ENCODE measurements around the gene CLMP.
A peak's percentile ranks its signal among the peaks of the same experiment; 100 is the strongest.

CLMP gene

DNA sequence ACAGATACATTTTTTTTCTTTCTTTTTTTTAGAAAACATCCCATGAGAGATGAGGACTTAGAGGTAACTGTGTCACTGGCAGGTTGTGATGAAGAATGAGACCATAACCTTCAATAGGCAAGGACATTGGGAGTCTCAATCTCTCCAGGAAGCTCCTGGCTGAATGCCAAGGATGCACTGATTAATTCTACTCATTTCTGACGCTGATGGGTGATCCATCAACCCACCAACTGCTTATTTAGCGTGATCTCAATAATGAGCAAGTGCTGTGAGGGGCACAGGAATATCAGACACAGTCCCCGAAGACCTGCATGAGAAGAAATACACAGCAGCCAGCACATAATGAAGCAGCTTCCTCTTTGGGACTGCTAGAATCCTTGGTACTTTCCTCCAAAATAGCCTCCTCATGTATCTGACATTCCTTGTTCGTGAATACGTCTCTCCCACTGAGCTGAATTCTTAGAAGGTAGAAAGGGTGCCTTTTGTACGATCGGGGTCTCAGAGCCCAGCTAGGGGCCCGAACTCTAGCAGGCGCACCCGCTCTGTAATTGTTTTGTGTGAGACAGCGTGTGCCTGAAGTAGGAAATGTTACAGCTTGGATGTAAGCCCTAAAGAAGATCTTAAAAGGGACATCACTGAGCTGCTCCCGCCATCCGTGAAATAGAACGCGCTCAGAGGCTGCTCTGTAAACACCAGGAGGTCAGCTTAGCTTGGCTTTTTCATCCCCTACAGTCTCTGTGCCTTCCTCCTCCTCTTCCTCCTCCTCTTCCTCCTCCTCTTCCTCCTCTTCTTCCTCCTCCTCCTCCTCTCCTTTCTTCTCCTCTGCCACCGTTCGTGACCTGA is 7.2 kb downstream of the CLMP start:
- no peak for DNase-seq

DNA sequence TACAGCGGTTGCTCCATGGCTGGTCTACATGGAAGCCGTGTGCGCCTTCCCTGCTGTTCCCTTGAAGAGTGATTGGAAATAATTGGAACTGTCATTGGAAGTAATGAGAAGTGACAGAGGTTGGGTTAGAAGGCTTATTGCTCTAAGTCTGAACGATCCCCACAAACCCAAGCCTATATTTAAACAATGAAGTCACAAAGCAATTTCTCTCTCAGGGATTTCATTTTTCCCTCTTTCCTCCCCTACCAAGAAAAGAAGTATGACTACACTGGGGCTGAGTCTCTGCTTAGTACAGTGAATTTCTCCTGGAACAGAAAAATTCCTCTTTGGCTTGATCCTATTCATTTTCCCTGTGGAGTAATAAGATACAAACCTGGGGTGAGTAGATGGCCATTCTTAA is 7.8 kb downstream of the CLMP start:
- DNase-seq: no peak

DNA sequence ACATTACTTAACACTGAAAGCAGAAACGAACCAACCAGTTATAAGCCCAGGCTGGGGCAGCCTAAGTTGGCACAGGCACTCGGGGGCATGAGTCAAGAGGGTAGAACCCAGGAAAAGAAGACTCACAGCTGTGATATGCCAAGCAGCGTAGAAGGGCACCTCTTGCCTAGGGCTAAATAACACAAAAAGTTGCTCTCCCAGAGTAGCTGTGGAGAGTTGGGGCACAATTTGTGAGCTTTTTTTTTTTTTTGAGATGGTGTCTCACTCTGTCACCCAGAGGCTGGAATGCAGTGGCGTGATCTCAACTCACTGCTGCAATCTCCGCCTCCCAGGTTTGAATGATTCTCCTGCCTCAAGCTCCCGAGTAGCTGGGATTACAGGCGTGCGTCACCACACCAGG is 8.8 kb downstream of the CLMP start:
- no peak for DNase-seq

GRCh38 chr11:123185326-123185725 is 9.7 kb downstream of the CLMP start:
- no peak for DNase-seq

- no peak for DNase-seq
Measured at GRCh38 chr11:123184531-123184930, 10.5 kb downstream of the CLMP start.

DNA sequence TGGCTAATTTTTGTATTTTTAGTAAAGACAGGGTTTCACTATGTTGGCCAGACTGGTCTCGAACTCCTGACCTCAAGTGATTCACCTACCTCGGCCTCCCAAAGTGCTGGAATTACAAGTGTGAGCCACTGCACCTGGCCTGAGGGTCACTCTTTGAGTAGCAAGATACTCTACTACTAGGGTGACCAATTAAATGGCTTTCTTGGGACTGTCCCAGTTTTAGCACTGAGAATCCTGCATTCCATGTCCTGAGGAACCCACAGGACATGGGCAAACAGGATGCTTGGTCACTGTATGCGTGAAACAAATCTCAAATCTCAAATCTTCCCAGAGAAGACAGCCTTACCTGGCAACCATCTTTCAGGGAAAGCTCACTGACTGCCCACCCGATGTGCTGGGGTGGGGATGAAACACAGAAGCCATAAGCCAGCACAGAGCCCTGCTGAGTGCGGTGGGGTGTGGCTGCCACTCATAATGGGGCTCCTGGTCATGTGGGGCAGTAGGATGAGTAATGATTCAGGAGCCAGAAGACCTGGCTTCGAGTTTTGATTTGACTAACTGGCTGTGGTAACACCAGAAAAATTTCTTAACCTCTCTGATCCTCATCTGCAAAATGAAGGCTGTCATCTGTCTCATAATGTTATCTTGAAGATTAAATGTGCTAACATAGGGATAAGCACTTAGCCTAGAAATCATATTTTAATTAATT is 11.5 kb downstream of the CLMP start:
- DNase-seq: no peak

GRCh38 chr11:123181767-123182500 is 13.1 kb downstream of the CLMP start:
- DNase-seq: no peak

DNA sequence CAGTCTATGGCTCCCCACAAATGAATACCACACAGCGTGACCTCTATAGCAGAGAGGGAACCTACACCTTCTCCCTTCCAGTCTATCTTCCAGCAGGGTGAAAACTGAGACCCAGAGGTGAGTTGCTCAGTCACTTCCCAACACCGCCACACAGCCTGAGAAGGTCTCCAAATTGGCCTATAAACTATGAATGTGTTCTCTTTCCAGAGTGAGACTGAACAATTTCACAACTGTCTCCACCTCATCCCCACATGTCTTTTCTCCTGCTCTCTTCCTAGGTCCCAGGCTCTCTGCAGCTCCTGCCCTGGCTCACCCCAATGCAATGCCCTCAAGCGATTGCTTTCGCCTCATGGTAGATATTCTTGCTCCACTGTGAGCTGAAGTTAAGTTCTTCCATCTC is 14.0 kb downstream of the CLMP start:
- no peak for DNase-seq

DNA sequence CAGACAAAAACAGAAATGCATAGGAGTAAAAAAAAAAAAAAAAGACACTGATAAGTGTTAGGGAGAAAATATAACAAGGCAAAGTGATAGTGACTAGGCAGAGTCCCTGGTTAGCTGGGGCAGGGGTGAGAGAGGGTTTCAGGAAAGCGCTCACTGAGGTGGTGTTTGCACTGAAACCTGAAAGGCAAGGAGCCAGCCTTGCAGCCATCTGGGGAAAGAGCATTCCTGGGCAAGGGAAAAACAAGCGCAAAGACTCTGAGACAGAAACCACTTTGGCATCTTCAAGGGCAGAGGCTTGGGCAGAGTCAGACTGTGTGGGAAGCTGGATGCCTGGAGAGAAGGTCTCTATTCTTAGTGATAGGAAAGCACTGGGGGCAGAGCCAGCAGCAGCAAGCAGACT is 14.5 kb downstream of the CLMP start:
- DNase-seq: no peak

- DNase-seq: no peak
Measured at GRCh38 chr11:123180166-123180565, 14.9 kb downstream of the CLMP start.

DNA sequence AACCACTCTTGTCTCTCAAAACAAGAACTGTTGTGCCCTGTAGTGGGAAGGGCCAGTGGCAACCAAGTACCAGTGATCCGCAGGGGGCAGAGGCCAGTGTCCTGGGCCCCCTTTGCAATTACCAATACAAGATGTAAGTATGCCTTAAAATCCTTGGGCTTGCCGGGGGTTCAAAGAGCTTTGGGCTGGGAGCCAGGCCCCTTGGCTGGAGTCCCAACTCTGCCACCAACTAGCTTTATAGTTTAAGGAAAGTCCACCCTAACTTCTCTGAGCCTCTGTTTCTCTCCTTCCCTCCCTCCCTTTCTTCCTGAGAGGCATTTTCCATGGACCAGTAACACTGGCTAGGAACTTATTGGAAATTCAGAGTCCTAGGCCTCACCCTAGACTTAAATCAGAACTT is 15.5 kb downstream of the CLMP start:
- DNase-seq: no peak

DNA sequence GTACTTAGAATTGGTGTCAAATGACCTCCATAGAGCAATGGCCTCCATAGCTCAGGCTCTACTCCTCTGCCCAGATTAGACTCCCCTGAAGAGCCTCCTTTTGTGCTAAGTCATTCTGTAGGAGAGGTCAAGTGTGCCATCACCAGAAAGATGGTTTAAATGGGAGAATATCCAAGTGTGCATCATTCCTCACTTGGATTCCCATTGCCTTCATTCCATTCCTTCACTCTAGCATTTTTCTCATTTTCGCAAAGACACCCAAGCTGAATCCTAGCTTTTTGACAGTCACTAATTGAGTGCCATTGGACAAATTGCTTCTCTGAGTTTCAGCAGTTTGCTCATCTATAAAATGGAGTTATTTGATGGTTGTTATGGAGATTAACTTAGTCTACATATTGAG is 16.9 kb downstream of the CLMP start:
- DNase-seq: no peak

DNA sequence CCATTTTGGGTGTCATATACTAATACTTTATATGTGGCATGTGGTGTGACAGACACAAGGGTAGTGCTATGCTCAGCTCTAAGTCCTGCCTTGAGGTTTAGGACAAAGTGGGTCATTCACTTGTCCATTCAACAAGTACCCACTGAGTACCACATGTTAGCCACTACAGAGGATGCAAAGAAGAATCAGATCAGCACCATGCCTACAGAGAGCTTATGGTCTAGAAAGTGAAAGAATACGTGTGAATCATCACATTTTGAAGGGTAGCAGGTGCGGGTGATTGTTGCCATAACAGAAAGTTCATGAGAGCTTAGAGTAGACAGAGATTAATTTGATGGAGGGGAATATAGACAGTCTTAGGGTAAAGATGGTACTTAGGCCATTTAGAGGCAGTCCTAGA is 18.3 kb downstream of the CLMP start:
- no peak for DNase-seq

DNA sequence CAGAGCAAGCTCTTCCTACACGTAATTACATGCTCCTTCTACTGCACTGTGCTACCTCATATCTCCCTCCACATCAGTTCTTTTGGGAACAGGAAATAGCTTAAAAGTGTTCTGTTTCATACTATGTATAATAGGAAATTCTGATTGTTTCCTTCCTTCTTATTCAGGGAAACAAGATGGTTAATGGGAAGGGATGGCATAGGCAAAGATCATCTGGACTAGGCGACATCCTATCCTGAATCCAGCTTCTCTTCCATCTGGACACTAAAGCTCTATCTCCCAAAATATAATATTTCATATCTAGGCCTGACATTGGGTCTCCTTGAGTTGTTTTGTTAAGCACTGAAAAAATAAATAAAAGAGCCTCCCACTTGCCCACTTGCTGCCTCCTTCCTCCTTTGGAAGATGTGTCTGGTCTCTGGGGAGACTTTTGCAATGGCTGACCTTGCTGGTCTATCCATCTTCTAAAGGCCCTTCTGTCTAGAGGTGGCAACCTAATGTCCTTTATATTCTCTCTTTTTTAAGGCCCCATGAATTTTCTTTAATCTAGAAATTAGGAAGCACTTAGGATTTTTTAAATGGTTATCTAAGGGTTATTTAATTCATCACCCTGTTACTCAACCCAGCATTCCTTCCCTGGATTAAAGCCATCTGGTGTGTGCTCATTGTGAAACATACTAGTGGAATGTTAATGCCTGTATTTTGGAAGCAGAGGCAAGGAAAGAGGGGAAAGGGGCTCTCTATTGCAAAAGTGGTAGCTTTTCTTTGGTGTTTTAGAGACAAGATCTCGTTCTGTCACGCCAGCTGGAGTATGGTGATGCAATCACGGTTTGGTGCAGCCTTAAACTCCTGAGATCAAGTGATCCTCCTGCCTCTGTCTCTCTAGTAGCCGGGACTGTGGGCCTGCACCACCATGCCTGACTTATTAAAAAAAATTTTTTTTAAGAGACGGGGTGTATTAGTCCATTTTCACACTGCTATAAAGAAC is 20.6 kb downstream of the CLMP start:
- peak; percentile 16 for DNase-seq

DNA sequence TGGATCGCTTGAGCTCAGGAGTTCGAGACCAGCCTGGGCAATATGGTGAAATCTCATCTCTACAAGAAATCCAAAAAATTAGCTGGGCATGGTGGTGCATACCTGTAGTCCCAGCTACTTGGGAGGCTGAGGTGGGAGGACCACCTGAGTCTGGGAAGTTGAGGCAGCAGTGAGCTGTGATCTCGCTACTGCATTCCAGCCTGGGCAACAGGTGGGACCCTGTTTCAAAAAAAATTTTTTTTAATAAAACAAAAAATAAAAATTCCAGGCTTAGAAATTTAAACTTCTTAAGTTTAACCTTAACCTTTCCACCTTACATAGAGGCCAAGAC is 21.2 kb downstream of the CLMP start:
- no peak for DNase-seq

DNA sequence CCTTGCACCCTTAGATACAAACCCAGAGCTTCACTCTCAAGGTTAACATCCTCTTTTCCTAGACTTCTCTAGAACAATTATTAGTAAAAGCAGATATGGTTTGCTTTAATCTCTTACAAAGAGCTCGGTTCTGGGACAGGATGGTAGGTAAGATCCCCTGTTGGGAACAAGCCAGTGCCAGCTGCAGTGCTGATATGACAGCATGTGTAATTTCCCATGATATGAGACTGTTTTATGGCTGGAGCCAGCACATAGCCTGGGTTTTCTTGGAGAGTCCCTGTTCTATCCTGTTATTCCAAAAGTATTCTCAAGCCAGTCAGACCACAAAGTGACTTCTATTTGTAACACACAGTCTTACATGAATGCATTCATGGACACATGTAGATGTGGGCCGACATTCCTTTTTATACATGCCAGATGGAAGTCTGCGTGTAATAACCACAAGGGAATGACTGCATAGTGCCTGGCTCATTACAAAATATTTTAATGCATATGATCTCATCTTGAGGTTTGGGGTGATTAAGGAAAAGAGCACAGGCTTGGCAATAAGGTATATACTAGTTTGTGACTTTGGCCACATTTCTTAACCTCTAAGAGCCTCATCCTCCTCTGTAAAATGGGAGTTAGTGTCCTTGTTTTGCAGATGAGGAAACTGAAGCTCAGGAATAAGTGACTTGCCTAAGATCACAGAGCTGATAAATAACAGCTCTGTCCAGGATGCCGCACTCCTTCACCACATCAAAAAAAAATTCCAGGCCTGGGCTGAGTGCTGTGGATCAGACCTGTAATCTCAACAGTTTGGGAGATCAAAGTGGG is 21.8 kb downstream of the CLMP start:
- DNase-seq: peak; percentile 8

DNA sequence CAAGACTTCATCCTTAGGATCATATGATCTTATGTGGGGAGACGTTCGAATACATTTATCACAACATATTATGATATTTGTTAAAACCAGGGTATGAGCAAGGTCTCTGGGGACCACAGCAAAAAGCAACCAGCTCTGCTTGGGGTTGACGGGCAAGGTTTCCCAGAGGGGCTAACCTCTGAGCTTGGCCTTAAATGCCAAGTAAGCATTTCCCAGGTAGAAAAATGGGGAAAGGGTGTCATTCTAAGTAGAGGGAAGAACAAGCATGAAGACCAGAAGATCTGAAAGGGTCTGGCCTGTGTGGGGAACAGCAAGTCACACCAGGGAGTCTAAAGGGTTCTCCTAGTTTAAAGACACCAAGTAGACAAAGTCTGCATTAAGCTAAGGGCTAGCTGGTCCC is 24.1 kb downstream of the CLMP start:
- DNase-seq: no peak

GRCh38 chr11:123169821-123170220 is 25.2 kb downstream of the CLMP start:
- no peak for DNase-seq

- DNase-seq: no peak
Measured at GRCh38 chr11:123168955-123169484, 26.0 kb downstream of the CLMP start.

- DNase-seq: no peak
Measured at GRCh38 chr11:123168241-123168640, 26.8 kb downstream of the CLMP start.

- no peak for DNase-seq
Measured at GRCh38 chr11:123166071-123166559, 28.9 kb downstream of the CLMP start.

Measured in NCI-H2171 treated with DMSO at 0.1 percent for 48 hours (cell line).